GDM1 (cell line): ENCODE results near the gene RSPH10B2.
"Not testable (repeated sequence)": the region's sequence is repeated elsewhere in the genome, so short reads cannot be mapped to it uniquely, and the experiment has no call there.

Source experiments
- DNase-seq: peaks from one replicate; lab custom pipeline; 2025; lab: John Stamatoyannopoulos, UW

The RSPH10B2 gene

DNA sequence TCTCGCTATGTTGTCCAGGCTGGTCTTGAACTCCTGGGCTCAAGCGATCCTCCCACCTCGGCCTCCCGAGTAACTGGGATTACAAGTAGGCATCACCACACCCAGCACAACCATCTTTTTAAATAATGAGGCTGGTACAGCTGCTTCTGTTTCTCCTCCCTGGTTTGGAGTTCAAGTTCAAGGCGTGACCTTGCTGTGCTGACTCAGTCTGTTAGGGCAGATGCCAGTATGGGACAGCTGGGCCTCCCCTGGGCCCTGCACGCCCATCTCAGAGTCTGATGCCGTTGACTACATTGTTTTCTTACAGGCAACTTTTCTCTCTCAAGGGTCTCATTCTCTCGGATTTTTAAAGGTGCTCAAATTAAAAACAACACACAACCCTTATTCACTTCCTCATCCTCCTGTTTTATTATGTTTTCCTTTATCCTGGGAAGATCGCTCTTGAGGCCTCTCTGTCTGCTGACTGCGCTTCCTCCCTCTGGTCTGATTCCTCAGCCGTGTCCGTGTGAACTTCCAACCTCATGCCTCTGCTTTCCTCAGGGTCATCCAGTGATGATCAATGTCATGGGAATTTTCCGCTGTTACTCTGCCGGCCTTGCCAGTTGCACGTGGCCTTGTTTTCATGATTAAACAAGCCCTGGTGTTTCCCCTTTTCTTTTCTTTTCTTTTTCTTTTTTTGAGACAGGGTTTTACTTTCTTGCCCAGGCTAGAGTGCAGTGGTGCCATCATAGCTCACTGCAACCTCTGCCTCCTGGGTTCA lies 38.4 kb downstream of the RSPH10B2 start:
- not testable (repeated sequence) for DNase-seq

DNA sequence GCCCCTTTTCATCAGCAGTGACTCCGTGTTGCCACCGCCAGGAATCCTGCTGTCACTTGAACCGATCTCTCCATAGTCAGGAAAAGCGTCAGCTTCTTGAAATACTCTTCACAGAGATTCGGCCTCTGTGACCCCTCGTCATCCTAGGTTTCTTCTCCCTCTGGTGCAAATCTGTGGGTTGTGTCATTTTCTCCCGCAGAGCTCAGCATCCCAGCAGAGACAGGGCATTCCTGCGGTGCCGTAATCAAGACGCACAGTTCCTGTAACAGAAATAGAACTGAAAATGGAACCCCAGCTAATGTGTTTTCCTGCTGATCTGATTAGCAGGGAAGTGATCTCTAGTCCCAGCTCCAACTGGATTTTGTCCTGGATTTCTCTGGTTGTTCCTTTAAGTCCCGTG lies 40.4 kb downstream of the RSPH10B2 start:
- DNase-seq: not testable (repeated sequence)

DNA sequence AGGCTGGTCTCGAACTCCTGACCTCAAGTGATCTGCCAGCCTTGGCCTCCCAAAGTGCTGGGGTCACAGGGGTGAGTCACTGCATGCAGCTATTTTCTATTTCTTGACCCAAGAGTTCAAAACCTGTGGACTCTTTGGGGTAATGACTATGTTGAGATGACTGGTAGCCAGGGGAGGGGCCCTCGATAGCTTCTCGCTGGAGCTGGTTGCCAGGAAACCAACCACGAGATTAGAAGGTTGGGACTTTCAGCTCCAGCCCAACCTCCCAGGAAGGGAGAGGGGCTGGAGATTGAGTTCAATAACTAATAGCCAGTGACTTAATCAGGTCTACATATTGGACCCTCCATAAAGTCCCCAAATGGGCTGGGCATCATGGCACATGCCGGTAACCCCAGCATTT lies 43.3 kb downstream of the RSPH10B2 start:
- not testable (repeated sequence) for DNase-seq

DNA sequence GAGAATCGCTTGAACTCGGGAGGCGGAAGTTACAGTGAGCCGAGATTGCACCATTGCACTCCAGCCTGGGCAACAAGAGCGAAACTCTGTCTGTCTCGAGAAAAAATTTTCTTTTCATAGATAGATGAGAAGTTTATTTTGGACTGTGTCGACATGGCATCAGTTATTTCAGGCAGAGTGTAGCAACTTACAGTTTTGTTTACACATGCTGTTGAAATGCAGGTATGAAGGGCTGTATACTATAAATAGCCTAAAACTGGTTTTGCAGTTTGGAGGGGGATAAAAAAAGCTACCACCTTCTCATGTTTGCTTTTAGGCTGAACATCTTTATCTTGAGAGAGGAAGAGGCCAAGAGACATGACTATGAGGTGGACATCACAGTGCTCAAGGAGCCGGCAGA lies 44.1 kb downstream of the RSPH10B2 start:
- DNase-seq: not testable (repeated sequence)

DNA sequence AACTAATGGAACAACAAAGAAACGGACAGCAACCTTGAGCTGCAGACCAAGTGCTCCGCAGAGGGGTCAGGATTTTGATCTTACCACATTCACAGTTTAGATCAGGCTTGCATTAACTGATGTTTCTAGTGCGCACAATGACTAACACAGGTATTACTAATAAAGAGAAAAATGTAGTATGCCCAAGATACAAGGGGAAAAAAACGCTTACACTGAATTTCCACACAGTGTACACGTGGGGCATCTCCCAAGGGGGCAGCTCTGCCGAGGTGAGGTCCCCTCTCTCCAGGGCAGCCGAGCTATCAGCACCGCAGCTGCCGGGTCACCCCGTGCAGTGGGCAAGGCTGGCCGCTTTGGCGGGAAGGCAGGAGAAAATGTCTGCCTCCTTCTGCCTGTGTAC lies 46.0 kb downstream of the RSPH10B2 start:
- not testable (repeated sequence) for DNase-seq

DNA sequence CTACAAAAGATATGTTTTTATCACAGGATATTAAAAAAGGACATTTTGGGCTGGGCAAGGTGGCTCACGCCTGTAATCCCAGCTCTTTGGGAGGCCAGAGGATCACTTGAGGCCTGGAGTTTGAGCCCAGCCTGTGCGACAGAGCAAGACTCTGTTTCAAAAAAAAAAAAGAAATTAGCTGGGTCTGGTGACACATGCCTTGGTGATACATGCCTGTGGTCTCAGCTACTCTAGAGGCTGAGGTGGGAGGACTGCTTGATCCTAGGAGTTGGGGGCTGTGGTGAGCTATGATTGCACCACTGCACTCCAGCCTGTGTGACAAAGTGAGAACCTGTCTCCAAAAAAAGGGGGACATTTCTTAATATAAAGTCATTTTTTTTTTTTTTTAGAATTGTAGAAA lies 46.4 kb downstream of the RSPH10B2 start:
- not testable (repeated sequence) for DNase-seq

DNA sequence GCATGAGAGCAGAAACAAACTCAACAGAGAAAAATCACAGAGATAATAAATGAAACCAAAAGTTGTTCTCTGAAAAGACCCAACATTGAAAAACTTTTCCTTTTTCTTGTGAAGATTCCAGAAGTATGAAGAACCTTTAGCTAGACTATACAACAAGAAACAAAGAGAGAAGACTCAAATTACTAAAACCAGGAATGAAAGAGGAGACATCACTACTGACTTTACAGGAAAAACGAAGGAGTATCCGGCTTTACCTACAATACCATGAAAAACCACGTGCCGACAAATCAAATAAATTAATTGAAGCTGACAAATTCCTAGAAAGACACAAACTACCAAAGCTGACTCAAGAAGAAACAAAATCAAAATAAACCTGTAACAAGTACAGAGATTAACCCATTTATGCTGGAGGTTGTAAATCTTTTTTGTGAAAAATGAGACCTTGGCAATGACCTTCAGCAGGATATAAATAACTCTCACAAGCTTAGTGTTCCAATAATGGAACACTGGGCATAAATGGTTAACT lies 53.6 kb downstream of the RSPH10B2 start:
- DNase-seq: not testable (repeated sequence)

DNA sequence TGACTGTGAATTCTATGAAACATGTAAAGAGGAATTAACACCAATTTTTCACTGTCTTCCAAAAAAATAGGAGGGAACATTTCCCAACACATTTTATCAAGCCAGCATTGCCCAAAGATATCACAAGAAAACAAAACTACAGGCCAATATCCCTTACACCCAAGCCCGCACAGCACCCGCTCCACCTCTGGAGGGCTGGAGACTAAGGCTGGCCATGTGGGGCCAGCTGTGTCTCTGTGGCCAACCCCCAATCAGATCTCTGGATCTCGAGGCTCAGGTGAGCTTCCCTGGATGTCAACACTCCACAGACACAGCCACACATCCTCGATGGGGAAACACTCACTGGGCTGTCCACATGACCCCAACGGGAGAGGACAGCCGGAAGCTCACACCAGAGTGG lies 54.1 kb downstream of the RSPH10B2 start:
- not testable (repeated sequence) for DNase-seq

DNA sequence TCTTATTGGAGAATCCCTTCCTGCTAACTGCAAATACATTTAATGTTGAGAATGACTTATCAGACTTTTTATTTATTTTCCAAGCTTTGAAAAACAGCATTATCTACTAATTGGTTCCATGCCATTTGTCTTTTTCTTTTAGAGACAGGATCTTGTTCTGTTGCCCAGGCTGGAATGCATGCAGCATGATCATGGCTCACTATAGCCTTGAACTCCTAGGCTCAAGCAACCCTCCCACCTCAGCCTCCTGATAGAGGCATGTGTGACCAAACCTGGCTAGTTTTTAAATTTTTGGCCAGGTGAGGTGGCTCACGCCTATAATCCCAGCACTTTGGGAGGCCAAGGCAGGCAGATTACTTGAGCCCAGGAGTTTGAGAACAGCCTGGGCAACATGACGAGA lies 59.1 kb downstream of the RSPH10B2 start:
- DNase-seq: not testable (repeated sequence)

DNA sequence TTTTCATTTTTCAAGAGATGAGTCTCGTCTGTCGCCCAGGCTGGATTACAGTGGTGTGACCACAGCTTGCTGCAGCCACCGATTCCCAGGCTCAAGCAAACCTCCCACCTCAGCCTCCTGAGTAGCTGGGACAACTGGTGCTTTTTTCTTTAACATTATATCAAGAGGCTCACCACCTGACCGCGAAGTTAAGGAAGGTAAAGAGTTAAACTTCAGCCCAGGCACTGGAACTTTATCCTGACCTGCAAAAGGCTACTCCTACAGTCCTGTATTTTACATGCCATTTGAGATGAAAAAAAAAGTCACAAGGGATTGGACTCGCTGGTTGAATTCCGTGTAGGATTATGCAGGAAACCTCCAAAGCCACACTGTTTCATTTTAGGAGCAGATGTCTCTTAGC lies 61.6 kb downstream of the RSPH10B2 start:
- DNase-seq: not testable (repeated sequence)

DNA sequence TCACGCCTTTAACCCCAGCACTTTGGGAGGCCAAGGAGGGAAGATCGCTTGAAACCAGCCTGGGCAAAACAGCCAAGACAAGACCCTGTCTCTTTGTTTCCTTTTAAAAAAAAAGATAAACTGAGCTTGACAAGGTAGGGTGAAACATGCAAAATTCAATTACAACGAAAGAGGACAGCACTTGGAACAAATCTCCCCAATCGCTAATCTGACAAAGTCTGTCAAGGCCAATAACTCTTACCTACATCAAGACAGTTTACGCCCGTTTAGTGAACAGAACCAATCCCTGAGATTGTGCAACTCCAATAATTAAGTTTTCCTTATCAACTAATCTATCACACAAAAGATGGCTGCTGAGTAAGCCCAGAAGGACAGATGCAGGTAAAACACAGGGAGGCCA lies 67.7 kb downstream of the RSPH10B2 start:
- not testable (repeated sequence) for DNase-seq

DNA sequence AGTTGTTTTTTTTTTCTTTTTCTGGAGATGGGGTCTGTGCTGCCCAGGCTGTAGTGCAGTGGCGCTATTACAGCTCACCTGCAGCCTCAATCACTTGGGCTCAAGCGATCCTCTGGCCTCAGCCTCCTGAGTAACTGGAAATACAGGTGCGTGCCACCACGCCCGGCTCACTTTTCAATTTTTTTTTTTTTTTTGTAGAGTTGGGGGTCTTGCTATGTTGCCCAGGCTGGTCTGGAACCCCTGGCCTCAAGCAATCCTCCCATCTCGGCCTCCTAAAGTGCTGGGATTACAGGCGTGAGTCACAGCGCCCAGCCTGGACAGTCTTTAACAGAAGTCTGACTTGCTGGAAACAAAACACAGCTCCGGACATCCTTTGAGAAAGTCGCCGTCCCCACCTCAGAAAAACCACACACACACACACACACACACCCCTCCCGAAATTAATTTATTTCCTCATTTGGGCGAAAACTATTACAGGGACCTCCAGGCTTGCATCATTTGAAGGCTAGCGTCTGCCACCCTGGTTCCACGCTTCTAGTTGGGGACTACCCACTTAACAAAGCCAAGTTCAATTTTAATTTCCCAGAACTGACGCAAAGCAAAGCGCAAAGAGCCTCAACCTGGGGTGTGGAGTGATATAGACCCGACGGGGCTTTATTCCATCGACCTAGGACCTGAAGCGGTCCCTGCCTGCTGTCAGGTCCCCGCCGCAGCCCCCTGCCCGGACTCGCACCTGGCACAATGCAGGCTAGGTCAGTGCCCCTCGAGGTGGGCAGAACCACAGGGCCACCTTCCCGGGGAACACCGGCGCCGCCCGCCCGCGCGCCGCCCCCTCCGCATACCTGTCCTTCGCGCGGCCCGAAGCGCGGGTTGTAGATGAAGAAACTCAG lies 71.6 kb downstream of the RSPH10B2 start:
- not testable (repeated sequence) for DNase-seq

DNA sequence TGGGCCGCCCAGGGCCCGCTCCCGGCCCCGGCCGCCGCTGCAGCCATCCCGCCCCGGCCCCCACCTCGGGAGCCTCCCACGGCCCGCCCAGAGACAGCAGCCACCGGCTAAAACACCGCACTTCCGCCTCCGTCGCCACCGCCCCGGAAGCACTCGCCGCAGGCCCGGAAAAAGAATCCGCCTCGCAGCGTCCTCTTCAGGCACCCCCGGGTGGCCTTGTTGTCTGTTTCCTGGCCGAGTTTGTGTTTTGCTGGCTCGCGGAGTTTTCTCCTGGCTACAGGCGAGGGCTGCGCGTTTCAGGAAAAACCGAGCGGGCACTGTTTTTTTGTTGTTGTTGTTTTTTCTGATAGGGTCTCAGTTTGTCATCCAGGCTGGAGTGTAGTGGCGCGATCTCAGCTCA lies 72.2 kb downstream of the RSPH10B2 start, which contains the start of gene CCZ1B:
Gene CCZ1B (minus strand): TSS at position 125 of the 400 bp plus-strand sequence. CDS start 78 bp downstream, at position 47.
- peak; percentile 72 for DNase-seq

DNA sequence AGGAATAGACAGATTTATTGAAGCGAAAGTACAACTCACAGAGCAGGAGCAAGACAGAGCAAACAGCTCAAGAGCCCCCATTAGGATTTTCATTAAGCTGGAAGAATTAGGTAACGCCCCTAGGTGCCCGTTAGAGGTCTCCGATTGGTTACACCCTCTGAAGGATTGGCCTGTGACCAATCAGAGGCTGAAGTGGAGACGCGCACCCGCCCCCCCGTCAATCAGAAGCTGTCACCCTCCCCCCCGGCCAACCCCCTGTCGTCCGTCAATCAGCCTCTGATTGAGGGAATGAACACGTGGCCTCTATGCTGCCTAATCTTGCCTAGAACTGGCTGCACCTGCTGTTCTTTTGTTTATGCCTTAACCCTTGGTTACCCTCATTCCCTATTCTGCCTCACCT lies 73.3 kb downstream of the RSPH10B2 start:
- not testable (repeated sequence) for DNase-seq

DNA sequence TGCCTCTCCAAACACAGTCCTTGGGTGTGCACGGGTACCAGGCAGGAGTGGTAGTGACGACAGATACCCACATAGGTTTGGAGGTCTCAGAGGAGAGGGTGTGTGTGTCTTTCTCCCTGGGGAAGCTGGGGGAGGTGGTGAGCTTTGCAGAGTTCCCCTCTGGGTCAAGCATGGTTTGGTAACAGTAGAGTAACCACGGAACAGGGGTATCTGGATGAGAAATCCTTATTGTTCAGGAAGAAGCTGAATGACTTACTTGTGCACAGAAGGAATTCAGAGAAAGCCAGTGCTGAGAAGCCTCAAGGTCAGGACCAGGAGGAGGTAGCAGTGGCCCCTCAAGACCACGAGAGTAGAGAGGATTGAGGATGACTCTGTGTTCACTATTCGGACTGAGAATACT lies 75.7 kb downstream of the RSPH10B2 start:
- not testable (repeated sequence) for DNase-seq

DNA sequence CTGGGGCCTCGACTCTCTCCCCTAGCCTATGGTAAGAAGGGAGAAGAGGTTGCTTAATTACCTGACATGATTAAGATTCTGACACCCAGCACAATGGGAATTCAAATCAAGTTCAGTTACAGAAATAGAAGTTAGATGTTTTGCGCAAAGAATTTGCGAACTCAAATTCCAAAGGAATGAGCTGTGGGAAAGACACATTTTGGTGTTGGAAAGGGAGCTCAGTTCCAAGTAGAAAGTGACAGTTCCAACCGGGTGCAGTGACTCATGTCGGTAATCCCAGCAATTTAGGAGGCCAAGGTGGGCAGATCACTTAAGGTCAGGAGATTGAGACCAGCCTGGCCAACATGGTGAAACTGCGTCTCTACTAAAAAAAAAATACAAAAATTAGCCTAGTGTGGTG lies 76.1 kb downstream of the RSPH10B2 start:
- not testable (repeated sequence) for DNase-seq

DNA sequence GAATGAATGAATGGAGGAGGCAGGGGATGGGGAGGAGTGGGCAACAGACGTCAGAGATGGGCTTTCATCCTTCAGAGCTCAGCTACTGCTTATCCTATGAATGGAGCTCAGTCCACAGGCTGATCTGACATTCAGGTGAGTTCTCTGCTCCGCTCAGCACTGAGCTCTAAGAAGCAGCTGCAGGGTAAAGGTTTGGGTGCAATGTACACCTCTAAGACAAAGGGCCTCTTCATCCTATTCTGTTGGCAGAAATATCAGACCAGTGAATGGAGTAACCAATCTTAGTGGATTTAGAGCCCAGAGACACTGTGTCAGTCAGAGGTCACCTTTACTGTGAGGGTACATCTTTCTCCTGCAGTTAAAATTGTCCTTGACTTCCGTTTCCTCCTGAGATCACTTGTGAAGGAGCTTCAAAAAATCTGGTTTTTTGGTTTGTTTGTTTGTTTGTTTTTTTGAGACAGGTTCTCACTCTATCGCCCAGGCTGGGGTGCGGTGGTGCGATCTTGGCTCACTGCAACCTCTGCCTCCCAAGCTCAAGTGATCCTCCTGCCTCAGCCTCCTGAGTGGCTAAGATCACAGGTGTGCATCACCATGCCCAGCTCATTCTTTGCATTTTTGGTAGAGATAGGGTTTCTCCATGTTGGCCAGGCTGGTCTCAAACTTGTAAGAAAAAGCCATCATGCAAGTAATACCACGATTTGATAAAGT lies 77.3 kb downstream of the RSPH10B2 start:
- DNase-seq: no peak

DNA sequence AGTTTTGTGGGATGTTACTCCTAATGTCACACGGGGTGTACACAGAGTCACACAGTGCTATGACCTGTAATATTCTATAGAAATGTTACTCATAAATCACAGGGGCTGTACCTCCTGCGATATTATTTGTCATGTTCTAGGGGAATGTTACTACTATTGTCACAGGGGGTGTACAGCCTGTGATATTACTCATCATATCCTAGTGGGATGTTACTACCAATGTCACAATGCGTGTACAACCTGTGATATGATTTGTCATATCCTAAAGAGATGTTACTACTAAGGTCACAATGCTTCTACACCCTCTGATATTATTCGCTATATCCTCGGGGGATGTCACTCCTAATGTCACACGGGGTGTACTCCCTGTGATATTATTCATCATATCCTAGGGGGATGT lies 79.7 kb downstream of the RSPH10B2 start:
- DNase-seq: no peak

DNA sequence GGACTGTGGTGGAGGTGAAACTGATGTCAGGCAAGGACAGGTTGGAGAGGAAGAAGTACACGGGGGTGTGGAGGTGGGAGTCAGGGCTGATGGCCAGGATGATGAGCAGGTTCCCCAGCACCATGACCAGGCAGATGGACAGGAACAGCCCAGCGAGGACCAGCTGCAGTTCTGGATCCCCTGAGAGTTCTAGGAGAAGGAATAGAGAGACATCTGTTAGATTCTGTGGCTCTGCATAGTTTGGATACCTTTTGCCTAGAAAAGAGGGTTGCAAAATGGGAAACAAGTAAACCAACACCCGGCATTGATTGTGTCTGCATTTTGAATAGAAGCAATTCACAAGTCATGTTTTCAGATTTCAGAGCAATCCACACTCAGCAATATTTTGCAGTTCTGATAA lies 81.6 kb downstream of the RSPH10B2 start:
- not testable (repeated sequence) for DNase-seq

DNA sequence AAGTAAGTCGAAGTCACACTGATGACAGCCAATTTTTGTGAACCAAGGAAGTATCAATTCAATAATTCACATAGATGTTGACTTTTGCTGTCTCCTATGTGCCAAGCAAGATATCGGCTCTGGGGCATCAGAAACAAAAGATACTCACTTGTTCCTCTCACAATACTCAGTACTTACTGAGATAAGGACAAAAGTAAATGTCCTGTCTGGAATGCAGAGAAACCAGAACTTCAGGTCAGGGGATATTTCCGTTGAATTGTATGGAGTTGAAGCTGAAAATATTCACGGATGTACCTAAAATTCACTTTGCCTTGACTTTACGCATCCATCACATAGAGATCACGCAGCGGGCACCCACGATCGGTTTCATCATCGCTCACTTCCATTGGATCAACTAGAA lies 83.2 kb downstream of the RSPH10B2 start:
- not testable (repeated sequence) for DNase-seq

DNA sequence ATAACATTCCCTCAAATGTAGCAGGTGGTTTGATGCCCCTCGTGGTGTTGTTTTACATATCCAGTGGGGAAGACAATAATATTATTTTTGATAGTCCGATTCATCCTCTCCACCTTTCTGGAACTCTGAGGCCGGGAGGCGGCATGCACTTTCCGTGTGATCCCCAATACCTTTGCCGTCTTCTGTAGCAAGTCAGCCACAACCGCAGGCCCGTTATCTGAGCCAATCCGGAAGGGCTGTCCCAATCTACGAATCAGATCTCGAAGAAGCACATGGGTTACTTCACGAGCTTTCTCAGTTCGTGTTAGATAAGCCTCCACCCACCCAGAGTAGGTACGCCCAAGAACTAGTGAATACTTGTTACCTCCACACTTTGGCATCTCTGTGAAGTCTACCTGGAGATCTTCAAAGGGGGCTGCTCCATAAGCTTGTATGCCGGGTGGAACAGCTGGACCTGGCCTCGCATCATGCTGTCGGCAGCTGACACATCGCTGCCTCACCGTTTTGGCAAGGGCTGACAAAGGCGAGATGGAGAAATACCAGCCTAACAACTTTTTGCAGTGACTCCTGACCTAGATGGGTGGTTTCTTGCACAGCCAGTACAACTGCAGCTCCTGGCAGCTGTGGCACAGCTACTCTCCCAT lies 88.5 kb downstream of the RSPH10B2 start:
- not testable (repeated sequence) for DNase-seq
